K562 (cell line): ENCODE data around the gene ADCYAP1. TPM values are rescaled to one million over a fixed set of nuclear protein-coding genes. Genes with fewer than 3 reads are reported as not detected.

Experiments used
- ATAC-seq: fragments of 200-7000 bp; cut with Tn5 transposase; 3 replicates; pipeline ENCODE4 v1.9.1; 2020; ENCODE audit warnings: moderate library complexity
- BruUV-seq: library from RNA; stranded (reverse); fragments of 400-500 nt; replicated peaks from 2 replicates; lab custom pipeline; 2021; lab: Mats Ljungman, UMichigan
- CTCF ChIA-PET: fragments of 300-600 bp; formaldehyde crosslinking; extraction: SDS; loops from one replicate; lab custom pipeline; 2021; ENCODE audit warnings: low intra/inter-chr PET ratio; lab: Yijun Ruan, JAX
- POLR2A ChIA-PET: fragments of 300-600, 350-650 bp; sonication (Branson Sonifier 250); formaldehyde crosslinking; extraction: SDS; loops from one replicate; lab custom pipeline; 2021; ENCODE audit warnings: antibody characterized with exemption, inconsistent platforms; lab: Yijun Ruan, JAX
- DNase-seq, 4 experiments: peaks; one replicate each; pipeline versions ENCODE4 v3.0.0 to v3.0.0-alpha.2; 2011 to 2018; ENCODE audit warnings: low spot score in 3 of 4, mixed read lengths in 3 of 4; ENCODE audit errors: extremely low read depth in 1 of 4
- FAIRE-seq: peaks from 2 replicates; lab custom pipeline; 2011; peaks lifted over from hg19 to GRCh38; lab: Jason Lieb, UNC
- H2AFZ ChIP-seq: 2 replicates; pipeline ENCODE4 v1.6.0; 2011; ENCODE audit warnings: low read depth, low read length, control low read depth, inconsistent platforms
- H3K27ac ChIP-seq: fragments of 200-600 bp; 3 replicates; pipeline ENCODE4 v1.8.0; 2011; ENCODE audit warnings: low read depth, mild to moderate bottlenecking, control low read depth, inconsistent platforms, low read length, moderate library complexity, mixed read lengths; ENCODE audit errors: extremely low read depth
- H3K27me3 ChIP-seq, 2 experiments: fragments of 300-600 bp in 1 of 2; 2 replicates in 1 of 2; 3 replicates in 1 of 2; pipeline versions ENCODE4 v1.6.0 to v1.8.0; 2011; ENCODE audit warnings: inconsistent platforms in 2 of 2, low read length in 2 of 2, mild to moderate bottlenecking in 1 of 2, mixed read lengths in 1 of 2, moderate library complexity in 1 of 2; ENCODE audit not compliant: control insufficient read depth in 2 of 2, insufficient read depth in 2 of 2
- H3K36me3 ChIP-seq: fragments of 300-600 bp; 3 replicates; pipeline ENCODE4 v1.8.0; 2011; ENCODE audit warnings: mild to moderate bottlenecking, low read length, inconsistent platforms; ENCODE audit not compliant: control insufficient read depth, insufficient read depth
- H3K4me1 ChIP-seq, 2 experiments: fragments of 200-600 bp in 1 of 2; replicated peaks in 1 of 2; 2 replicates in 1 of 2; 3 replicates in 1 of 2; pipeline versions ENCODE4 v1.5.1 to v1.8.0; 2011; ENCODE audit warnings: inconsistent platforms in 2 of 2, low read length in 2 of 2, mild to moderate bottlenecking in 1 of 2, mixed read lengths in 1 of 2, moderate library complexity in 1 of 2; ENCODE audit not compliant: control insufficient read depth in 2 of 2, insufficient read depth in 2 of 2
- H3K4me2 ChIP-seq: 2 replicates; pipeline ENCODE4 v1.6.1; 2011; ENCODE audit warnings: low read length, control low read depth, inconsistent platforms, mixed read lengths; ENCODE audit not compliant: insufficient read depth
- H3K4me3 ChIP-seq: fragments of 200-600 bp; sonication (generic), shearing (Covaris generic); 2 replicates; pipeline ENCODE4 v1.5.1; 2016; ENCODE audit warnings: control low read depth, inconsistent platforms
- H3K79me2 ChIP-seq: fragments of 200-600 bp; 3 replicates; pipeline ENCODE4 v1.8.0; 2011; ENCODE audit warnings: low read length, inconsistent platforms; ENCODE audit not compliant: control insufficient read depth, insufficient read depth
- H3K9ac ChIP-seq, 2 experiments: 2 replicates each; pipeline versions ENCODE4 v1.6.0 to v1.6.1; 2011; ENCODE audit warnings: low read depth in 2 of 2, low read length in 2 of 2, control low read depth in 1 of 2, inconsistent platforms in 1 of 2, mild to moderate bottlenecking in 1 of 2, mixed read lengths in 1 of 2; ENCODE audit not compliant: insufficient read depth in 1 of 2
- H3K9me1 ChIP-seq: one replicate; pipeline ENCODE4 v1.6.0; 2011; ENCODE audit warnings: inconsistent platforms, mild to moderate bottlenecking, low read length, moderate library complexity; ENCODE audit not compliant: control insufficient read depth, insufficient read depth
- H3K9me3 ChIP-seq: replicated peaks from 2 replicates; pipeline ENCODE4 v1.5.1; 2011; ENCODE audit warnings: low read depth, low read length, inconsistent platforms; ENCODE audit not compliant: control insufficient read depth, insufficient read depth
- H4K20me1 ChIP-seq: replicated peaks from 2 replicates; pipeline ENCODE4 v1.6.1; 2011; ENCODE audit warnings: low read length, inconsistent platforms, mixed read lengths; ENCODE audit not compliant: control insufficient read depth, insufficient read depth
- DDX20 ChIP-seq: fragments of 450-650 bp; IDR thresholded peaks from 2 replicates; pipeline ENCODE4 v1.6.1; 2016; ENCODE audit warnings: missing genetic modification characterization, low read depth, mild to moderate bottlenecking, missing compliant biosample characterization, moderate library complexity
- MLX ChIP-seq, 2 experiments: fragments of 450-650 bp in 1 of 2; sonication (generic) in 1 of 2; formaldehyde crosslinking; conservative IDR thresholded peaks; 2 replicates each; pipeline versions ENCODE4 v1.4.0 to v1.8.1; 2020 to 2022; ENCODE audit warnings: mild to moderate bottlenecking in 1 of 2, missing genetic modification reagents in 1 of 2
- PHB ChIP-seq: fragments of 250-450 bp; sonication (Bioruptor Pico); IDR thresholded peaks from 2 replicates; pipeline ENCODE4 v1.5.0; 2021
- TSHZ1 ChIP-seq: fragments of 250-450 bp; sonication (Bioruptor Pico); IDR thresholded peaks from 2 replicates; pipeline ENCODE4 v1.4.0; 2020; ENCODE audit warnings: mild to moderate bottlenecking, moderate library complexity
- ZBTB40 ChIP-seq, 2 experiments: fragments of 450-650 bp in 1 of 2; sonication (generic) in 1 of 2; formaldehyde crosslinking in 1 of 2; IDR thresholded peaks; 2 replicates each; pipeline versions ENCODE4 v1.7.1 to v1.9.0; 2016 to 2022; ENCODE audit warnings: inconsistent platforms in 1 of 2, mild to moderate bottlenecking in 1 of 2, missing genetic modification reagents in 1 of 2
- ZC3H11A ChIP-seq: IDR thresholded peaks from 2 replicates; pipeline ENCODE4 v1.6.1; 2012; ENCODE audit warnings: low read depth, low read length, improper control_type of control experiment
- ZEB2 ChIP-seq: fragments of 450-650 bp; IDR thresholded peaks from 2 replicates; pipeline ENCODE4 v1.6.1; 2016
- ZNF140 ChIP-seq: fragments of 250-450 bp; sonication (Bioruptor Pico); IDR thresholded peaks from 2 replicates; pipeline ENCODE4 v1.8.0; 2021; ENCODE audit warnings: moderate library complexity, mild to moderate bottlenecking, inconsistent platforms
- ZNF79 ChIP-seq: fragments of 250-450 bp; sonication (Bioruptor Pico); IDR thresholded peaks from 2 replicates; pipeline ENCODE4 v1.4.0; 2020; ENCODE audit warnings: low read depth, mild to moderate bottlenecking, moderate library complexity
- WGBS: fragments of 100-300 bp; shearing (Covaris generic); methylation state at CpG from one replicate; pipeline ENCODE4 v1.1.6; 2016; ENCODE audit warnings: low coverage, mixed read lengths; ENCODE audit not compliant: insufficient coverage; ENCODE audit errors: missing lambda C conversion rate; 5-methylcytosine and 5-hydroxymethylcytosine counted together
- in situ Hi-C: fragments of 300-500 bp; cut with MboI; formaldehyde crosslinking; loops from 4 replicates; pipeline ENCODE4 v1.15.0; 2018; ENCODE audit warnings: inconsistent platforms, mixed read lengths
- intact Hi-C: fragments of 100-400 bp; cut with micrococcal nuclease; formaldehyde crosslinking; loops from 2 replicates; pipeline ENCODE4 v1.14.2; 2022
- polyA plus RNA-seq, 8 experiments: library from polyadenylated mRNA; depleted of rRNA in 4 of 8; stranded (reverse) in 5 of 8; unstranded in 3 of 8; fragments of >200 nt; fragmentation: Nextera tagmentation in 2 of 8; fragmentation: Illumina TruSeq in 1 of 8; extraction: Ambion mirVana in 2 of 8; extraction: Trizol in 1 of 8; gene quantifications; 2 replicates each; pipeline versions ENCODE4 v1.2.1 to v1.2.3, GENCODE V29; 2011 to 2014; ENCODE audit warnings: inconsistent platforms in 1 of 8, missing spikeins in 1 of 8
- total RNA-seq, 7 experiments: library from RNA; depleted of rRNA in 6 of 7; stranded (reverse); fragments of >200 nt in 6 of 7; fragmentation: Illumina TruSeq in 2 of 7; extraction: Trizol in 2 of 7; gene quantifications; 2 replicates each; pipeline versions ENCODE4 v1.2.1 to v1.2.3, GENCODE V29; 2011 to 2021; ENCODE audit warnings: low replicate concordance in 1 of 7

The ADCYAP1 gene
- total and polyA plus RNA-seq, 9 of the 15 experiments (the other 6 are each of a cell fraction or from before 2014, with no cell fraction given) = 0.03 TPM; not detected in 8

- H3K9ac ChIP-seq = no peak overlapping the region
- H3K36me3 ChIP-seq = no peaks in the 10 kb centered on the region
- FAIRE-seq (no peak), DNase-seq (no peak), ATAC-seq (no peak)
- no peak overlapping the region for H3K4me3 ChIP-seq
- H4K20me1 ChIP-seq = no peaks in the 10 kb centered on the region
- H3K27ac ChIP-seq = no peak overlapping the region
- H2AFZ ChIP-seq = no peak overlapping the region
- no peaks in the 10 kb centered on the region for H3K9me1 ChIP-seq
- H3K4me1 ChIP-seq = no peaks in the 10 kb centered on the region
- H3K9me3 ChIP-seq = no peaks in the 10 kb centered on the region
- no peaks in the 10 kb centered on the region for H3K79me2 ChIP-seq
- in situ Hi-C loops = no loop called here
- intact Hi-C loops = no loop called here
- peaks cover 0 to 6% of the 10 kb centered on the region in 2 experiments; a peak in 3 of 5 replicates for H3K27me3 ChIP-seq
- ChIA-PET POLR2A (no interaction called here), CTCF (no interaction called here)
- no peak overlapping the region for H3K4me2 ChIP-seq
- 1% methylated on average over 4 of the region's 4 CpGs for WGBS
- no TSS peak for BruUV-seq
- TF ChIP-seq PHB (CRISPR knock-in tag) = no peak
- TF ChIP-seq DDX20 (tag) = no peak
- no peak for TF ChIP-seq MLX (CRISPR knock-in tag; conservative IDR thresholded peaks at IDR 0.05)
- TF ChIP-seq ZC3H11A = no peak
- no peak for TF ChIP-seq ZBTB40 (IDR thresholded peaks at IDR 0.05)
- no peak for TF ChIP-seq ZBTB40 (CRISPR knock-in tag; IDR thresholded peaks at IDR 0.05)
- no peak for TF ChIP-seq ZEB2
- no peak for TF ChIP-seq ZNF140 (CRISPR knock-in tag)
- no peak for TF ChIP-seq ZNF79 (CRISPR knock-in tag)
- TF ChIP-seq TSHZ1 (CRISPR knock-in tag) = no peak
These were observed 12.4 kb upstream of the ADCYAP1 start for GRCh38 chr18:892316-892715.
